Osteocyte (in vitro differentiated cells): ENCODE data around the gene NOG. TPM values are rescaled to one million over a fixed set of nuclear protein-coding genes. Genes with fewer than 3 reads are reported as not detected.

Experiments
- DNase-seq: peaks from one replicate; pipeline ENCODE4 v3.0.0; 2021; ENCODE audit warnings: mixed read lengths; ENCODE audit not compliant: unreplicated experiment; ENCODE audit errors: extremely low spot score
- H3K27ac Mint-ChIP-seq: one replicate; pipeline ENCODE4 v1.8.0; 2021; ENCODE audit warnings: mild to moderate bottlenecking, mixed read lengths; ENCODE audit not compliant: unreplicated experiment
- H3K27me3 Mint-ChIP-seq: one replicate; pipeline ENCODE4 v1.8.0; 2021; ENCODE audit warnings: mixed read lengths; ENCODE audit not compliant: unreplicated experiment
- H3K36me3 Mint-ChIP-seq: one replicate; pipeline ENCODE4 v1.8.0; 2021; ENCODE audit warnings: mixed read lengths; ENCODE audit not compliant: unreplicated experiment
- H3K4me1 Mint-ChIP-seq: one replicate; pipeline ENCODE4 v1.8.0; 2021; ENCODE audit warnings: mixed read lengths; ENCODE audit not compliant: unreplicated experiment
- H3K4me3 Mint-ChIP-seq: one replicate; pipeline ENCODE4 v1.8.0; 2021; ENCODE audit warnings: mild to moderate bottlenecking, moderate library complexity, mixed read lengths; ENCODE audit not compliant: unreplicated experiment
- H3K9me3 Mint-ChIP-seq: one replicate; pipeline ENCODE4 v1.8.0; 2021; ENCODE audit warnings: mixed read lengths; ENCODE audit not compliant: unreplicated experiment
- CTCF ChIP-seq: fragments of 200-600 bp; sonication (generic); IDR thresholded peaks from 2 replicates; pipeline ENCODE4 v1.5.0; 2021; ENCODE audit warnings: antibody characterized with exemption, mild to moderate bottlenecking, moderate library complexity
- total RNA-seq: library from RNA; stranded (reverse); gene quantifications from 2 replicates; pipeline ENCODE4 v1.2.1, GENCODE V29; 2021

Gene NOG
- total RNA-seq, 1 donor from 2014 or later = not detected

GRCh38 chr17:56593086-56593645, 333 bp upstream of the NOG start:
- no peak for TF ChIP-seq CTCF
- Mint-ChIP-seq H3K36me3 (no peaks in the 10 kb centered on the region), H3K4me1 (peaks cover 28% of the 10 kb centered on the region), H3K9me3 (no peaks in the 10 kb centered on the region), H3K27ac (no peak overlapping the region), H3K4me3 (peak overlapping the region; percentile 62), H3K27me3 (peaks cover 52% of the 10 kb centered on the region)
- no peak for DNase-seq

DNA sequence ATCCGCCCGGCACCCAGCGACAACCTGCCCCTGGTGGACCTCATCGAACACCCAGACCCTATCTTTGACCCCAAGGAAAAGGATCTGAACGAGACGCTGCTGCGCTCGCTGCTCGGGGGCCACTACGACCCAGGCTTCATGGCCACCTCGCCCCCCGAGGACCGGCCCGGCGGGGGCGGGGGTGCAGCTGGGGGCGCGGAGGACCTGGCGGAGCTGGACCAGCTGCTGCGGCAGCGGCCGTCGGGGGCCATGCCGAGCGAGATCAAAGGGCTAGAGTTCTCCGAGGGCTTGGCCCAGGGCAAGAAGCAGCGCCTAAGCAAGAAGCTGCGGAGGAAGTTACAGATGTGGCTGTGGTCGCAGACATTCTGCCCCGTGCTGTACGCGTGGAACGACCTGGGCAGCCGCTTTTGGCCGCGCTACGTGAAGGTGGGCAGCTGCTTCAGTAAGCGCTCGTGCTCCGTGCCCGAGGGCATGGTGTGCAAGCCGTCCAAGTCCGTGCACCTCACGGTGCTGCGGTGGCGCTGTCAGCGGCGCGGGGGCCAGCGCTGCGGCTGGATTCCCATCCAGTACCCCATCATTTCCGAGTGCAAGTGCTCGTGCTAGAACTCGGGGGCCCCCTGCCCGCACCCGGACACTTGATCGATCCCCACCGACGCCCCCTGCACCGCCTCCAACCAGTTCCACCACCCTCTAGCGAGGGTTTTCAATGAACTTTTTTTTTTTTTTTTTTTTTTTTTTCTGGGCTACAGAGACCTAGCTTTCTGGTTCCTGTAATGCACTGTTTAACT, 1.0 kb downstream of the NOG start:
- H3K27me3 Mint-ChIP-seq = peaks cover 56% of the 10 kb centered on the region
- no peak overlapping the region for H3K27ac Mint-ChIP-seq
- no peaks in the 10 kb centered on the region for H3K36me3 Mint-ChIP-seq
- DNase-seq = no peak
- H3K4me3 Mint-ChIP-seq = peak overlapping the region; percentile 59
- H3K9me3 Mint-ChIP-seq = no peaks in the 10 kb centered on the region
- H3K4me1 Mint-ChIP-seq = peaks cover 32% of the 10 kb centered on the region
- TF ChIP-seq CTCF = no peak

DNA sequence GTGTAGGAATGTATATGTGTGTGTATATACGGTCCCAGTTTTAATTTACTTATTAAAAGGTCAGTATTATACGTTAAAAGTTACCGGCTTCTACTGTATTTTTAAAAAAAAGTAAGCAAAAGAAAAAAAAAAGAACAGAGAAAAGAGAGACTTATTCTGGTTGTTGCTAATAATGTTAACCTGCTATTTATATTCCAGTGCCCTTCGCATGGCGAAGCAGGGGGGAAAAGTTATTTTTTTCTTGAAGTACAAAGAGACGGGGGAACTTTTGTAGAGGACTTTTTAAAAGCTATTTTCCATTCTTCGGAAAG, 1.6 kb downstream of the NOG start:
- DNase-seq = no peak
- H3K36me3 Mint-ChIP-seq = no peaks in the 10 kb centered on the region

DNA sequence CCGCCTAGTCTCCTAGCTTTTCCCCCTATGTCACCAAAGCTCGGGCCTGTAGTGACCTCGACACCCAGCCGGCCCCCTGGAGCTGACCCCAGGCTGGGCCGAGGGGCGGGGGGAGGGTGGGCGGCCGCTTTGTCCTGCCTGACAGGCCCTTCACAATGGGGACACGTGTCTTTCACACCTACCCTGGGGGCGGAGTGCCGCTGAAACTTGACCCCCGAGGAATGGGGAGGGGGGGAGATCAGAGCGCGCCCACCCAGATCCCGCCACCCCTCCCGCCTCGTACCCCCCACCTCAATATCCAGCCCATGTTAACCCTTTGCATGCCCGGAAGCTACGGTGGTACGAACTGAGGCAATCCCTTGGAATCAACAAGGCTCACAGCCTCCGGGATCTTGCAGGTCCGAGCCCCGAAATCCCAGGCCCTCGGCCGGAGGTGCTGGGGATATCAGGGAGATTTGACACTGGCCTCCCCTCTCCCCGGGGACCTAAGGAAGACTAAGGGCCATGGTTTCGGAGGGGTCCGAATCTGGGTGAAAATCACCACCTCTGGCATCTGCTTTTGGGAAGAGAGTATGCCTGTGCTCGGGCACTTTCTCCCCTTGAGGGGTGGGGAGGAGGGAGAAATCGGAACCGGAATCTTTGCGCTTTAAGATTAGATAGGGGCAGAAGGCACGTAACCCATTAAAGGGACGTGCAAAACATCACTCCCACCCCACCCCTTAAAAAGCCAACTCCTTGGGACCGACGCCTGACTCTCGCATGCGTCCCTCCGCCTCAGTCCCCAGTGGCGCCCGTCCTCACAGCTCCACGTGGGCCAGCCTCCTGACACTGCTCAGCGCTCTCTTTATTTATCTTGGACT, 2.6 kb downstream of the NOG start:
- no peak overlapping the region for H3K27ac Mint-ChIP-seq
- peaks cover 32% of the 10 kb centered on the region for H3K4me1 Mint-ChIP-seq
- no peak for TF ChIP-seq CTCF
- no peak for DNase-seq
- peaks cover 47% of the 10 kb centered on the region for H3K27me3 Mint-ChIP-seq
- peak overlapping the region; percentile 52 for H3K4me3 Mint-ChIP-seq
- H3K36me3 Mint-ChIP-seq = no peaks in the 10 kb centered on the region
- no peaks in the 10 kb centered on the region for H3K9me3 Mint-ChIP-seq

More for the DNA sequence above, 1.6 kb downstream of the NOG start:
- Mint-ChIP-seq H3K27ac (no peak overlapping the region), H3K4me1 (peaks cover 32% of the 10 kb centered on the region), H3K27me3 (peaks cover 55% of the 10 kb centered on the region), H3K9me3 (no peaks in the 10 kb centered on the region), H3K4me3 (peak overlapping the region; percentile 59)
- TF ChIP-seq CTCF = no peak
